GM21825 (cell line): ENCODE data around the gene NNAT.

ENCODE experiments used
- ATAC-seq: cut with Tn5 transposase; IDR thresholded peaks from one replicate; pipeline ENCODE4 v1.9.1; 2021; ENCODE audit warnings: mild to moderate bottlenecking, moderate library complexity; ENCODE audit not compliant: unreplicated experiment

The NNAT gene

DNA sequence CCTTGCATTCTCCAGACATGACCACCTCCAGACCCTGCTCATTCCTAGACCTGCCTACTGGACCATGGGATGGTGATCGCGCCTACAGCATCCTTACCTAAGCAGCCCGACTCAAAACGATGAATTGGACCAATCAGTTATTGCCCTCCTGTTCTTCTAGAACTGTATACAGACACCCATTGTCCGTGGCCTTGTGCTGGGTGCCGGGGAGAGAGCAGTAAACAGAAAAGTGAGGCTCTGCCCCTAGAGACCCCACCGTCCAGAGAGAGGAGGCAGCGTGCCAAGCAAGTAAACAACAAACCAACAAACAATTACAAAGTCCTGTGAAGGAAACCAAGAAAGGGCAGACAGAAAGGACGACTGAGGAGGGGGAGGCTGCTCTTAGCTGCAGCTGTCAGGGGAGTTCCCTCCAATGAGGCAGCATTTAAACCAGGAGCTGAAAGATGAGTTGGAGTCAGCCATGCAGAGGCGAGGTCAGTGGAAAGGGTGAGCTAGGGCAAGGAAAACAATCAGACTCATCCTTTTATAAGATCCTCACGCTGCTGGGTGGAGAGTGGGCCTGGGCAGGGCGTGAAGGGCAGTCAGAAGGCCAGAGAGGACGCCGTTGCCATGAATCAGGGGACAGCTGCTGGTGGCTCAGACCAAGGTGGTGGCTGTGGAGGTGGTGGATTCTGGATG lies 44.2 kb downstream of the NNAT start:
- ATAC-seq, result no peak

DNA sequence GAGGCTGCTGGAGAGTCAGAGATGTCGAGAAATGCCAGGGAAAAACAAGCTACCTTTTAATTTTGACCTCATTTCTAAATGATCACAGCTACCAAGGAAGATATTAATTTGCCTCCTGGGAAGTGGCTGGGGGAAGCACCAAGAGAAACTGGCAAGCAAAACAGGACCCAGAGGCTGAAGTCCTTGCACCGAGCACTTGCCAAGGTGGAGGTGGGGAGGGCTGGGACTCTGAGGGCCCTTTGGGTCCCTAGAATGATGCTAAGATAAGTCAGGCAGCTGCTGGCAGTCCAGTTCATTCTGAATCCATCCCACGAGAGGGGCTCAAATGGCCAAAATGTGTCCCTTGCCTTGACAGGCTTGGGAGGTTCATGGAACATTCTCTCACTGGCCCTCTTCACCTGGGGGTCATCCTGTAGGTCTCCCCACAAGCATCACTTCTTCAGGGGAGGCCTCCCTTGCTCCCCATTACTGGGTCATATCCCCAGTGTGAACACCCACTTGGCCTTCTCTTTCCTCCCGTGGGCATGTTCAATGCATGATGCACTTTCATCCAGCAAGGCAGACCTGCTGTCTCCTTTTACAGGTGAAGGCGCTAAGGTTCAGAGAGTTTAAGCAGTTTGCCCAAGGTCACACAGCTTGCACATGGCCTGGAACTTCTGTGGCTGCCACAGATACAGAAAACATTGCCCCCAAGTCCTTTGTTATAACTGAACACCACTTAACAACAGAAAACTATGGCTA lies 45.7 kb downstream of the NNAT start:
- no peak for ATAC-seq

DNA sequence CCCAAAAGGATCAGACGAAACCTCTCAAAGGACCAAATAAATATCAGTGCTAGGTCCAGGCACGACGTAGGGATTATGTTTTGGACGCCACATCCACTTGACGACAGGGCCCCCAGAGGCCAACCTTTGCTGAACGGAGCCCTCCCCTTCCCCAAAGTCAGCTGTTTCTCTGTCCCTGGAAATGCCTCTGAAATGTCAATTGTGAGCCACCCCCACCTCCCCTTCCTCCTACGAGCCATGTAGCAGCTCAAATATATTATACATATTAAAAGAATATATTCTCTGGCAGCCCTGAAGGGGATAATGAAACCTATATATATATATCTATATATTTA lies 46.2 kb downstream of the NNAT start:
- no peak for ATAC-seq

DNA sequence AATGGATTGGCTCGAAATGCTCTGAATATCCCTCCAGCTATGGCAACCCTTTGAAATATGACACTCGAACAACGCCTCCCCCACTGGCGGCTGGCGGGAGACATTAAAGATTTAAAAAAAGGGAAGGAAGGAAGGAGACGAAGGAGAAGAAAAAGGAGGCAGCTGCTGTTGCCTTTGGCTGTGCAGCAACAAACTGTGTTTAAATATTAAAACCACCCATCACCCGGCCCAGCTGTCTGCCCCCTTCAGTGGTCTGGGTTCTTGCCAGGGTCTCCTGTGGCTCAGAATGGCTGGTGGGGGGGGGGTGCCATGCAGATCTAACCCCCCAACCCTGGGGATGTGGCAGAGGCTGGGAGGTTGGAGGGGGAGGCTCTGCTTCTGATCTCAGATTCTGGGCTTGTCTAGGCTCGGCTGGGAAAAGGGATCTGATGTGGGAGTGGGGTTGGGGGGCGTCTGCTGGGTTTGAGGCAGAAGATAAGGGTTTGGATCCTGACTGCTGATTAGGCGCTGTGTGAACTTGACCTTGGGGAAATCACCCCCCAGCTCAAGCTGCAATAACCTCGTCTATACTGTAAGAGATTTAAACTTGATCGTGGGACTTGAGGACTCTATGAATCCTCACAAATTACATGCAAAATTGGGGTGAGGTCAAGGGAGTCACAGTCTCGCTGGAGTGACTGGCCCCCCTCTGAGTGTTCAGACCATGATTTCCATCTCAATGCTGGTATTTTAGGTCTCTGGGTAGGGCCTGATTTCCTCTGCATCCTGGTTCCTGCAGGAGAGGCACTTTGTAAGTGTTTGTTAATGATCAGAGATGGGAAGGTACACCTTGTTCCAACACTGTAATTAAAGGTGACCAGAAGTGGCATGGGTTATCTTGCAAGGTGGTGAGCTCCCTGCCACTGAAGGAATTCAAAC lies 46.9 kb downstream of the NNAT start:
- ATAC-seq, result no peak

DNA sequence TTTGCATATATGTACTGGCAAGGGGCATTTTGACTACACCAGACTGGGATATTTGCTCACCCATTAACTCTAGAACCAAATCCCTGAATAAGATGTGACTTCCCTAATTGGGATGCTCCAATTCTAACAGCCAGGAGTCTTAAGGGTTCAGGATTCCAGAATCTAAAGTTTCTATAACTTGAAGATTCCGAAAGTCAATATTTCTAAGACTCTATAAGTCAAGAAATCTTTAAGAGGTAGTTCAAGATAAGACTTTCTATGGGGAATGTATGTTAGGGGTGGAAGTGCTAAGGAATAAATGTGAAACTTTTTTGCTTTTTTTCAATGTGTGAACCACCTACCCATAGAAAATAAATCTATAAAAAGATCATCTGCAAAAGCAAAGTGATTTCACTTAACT lies 49.4 kb downstream of the NNAT start:
- no peak for ATAC-seq

DNA sequence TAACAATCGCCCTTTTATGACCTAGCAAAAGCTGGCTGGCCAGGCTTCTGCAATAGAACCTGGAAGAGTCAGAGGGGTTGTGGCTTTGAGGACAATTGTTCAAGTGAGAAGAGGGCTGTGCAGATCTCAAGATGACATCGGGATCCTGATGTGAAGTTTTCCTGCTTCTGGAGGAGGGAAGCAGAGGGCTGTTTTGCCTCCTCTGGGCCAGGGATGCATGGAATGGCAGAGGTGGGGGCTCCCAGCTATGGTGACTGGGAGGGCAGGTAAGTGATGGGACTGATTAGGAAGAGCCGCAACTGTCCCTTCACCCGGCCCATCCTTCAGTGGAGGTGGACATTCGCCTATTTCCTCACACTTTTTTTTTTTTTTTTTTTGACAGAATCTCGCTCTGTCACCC lies 50.0 kb downstream of the NNAT start:
- ATAC-seq, result no peak
